Measurements from ENCODE around the gene EPHB1. TPM values are rescaled to one million over a fixed set of nuclear protein-coding genes. Genes with fewer than 3 reads are reported as not detected.

EPHB1 gene
- total and polyA plus RNA-seq, 2 experiments from 2014 or later = 0.45 to 1.7 TPM

DNA sequence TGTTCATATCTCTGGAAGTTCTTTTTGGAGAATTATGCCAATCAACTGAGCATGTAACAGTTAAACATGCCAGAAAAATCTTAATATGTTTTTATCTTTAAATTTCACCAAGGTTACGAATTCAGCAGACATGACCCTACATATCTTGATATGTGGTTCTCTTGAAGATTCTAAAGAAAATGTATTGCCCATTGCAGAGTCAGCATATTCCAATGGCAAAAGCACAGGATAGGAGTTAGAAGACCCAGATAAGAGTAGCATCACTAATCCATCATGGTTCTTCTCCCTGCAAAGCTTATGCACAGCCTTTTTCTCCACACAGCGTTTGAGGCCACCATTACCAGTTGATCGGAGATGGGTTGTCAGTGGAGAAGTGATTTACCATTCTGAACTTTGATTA lies 402.8 kb downstream of the EPHB1 start:
- Histone ChIP-seq H3K4me1 (ENCODE audit: low read depth) (no peaks in the 10 kb centered on the region), H3K36me3 (no peaks in the 10 kb centered on the region), H3K27me3 (no peaks in the 10 kb centered on the region), H3K4me3 (no peak overlapping the region), H3K9me3 (ENCODE audit: low read depth) (no peaks in the 10 kb centered on the region), H3K27ac (no peak overlapping the region)
- TF ChIP-seq, protein P1, sequence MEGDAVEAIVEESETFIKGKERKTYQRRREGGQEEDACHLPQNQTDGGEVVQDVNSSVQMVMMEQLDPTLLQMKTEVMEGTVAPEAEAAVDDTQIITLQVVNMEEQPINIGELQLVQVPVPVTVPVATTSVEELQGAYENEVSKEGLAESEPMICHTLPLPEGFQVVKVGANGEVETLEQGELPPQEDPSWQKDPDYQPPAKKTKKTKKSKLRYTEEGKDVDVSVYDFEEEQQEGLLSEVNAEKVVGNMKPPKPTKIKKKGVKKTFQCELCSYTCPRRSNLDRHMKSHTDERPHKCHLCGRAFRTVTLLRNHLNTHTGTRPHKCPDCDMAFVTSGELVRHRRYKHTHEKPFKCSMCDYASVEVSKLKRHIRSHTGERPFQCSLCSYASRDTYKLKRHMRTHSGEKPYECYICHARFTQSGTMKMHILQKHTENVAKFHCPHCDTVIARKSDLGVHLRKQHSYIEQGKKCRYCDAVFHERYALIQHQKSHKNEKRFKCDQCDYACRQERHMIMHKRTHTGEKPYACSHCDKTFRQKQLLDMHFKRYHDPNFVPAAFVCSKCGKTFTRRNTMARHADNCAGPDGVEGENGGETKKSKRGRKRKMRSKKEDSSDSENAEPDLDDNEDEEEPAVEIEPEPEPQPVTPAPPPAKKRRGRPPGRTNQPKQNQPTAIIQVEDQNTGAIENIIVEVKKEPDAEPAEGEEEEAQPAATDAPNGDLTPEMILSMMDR (IDR thresholded peaks at IDR 0.05; ENCODE audit: low read depth, low read length) = no peak
- no peak for DNase-seq (ENCODE audit: low read depth in 1 of 2, low spot score in 1 of 2)

DNA sequence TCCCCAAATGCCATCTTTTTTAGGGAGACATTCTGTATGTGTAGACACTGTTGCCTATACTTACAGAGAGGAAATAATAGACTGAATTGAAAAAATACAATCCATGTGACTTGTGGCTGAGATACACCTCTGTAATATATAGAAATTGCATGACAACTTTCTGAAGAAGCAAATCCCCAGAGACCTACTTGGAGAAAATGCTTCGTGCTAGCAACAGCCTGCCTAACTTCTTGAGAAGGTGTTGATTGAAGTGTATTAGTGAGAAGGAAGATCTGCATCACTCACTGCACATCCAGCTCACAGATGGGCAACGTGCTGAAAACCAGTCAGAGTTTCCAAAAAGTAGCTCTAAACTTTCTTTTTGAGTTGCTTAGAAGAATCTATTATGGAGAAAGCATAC lies 404.1 kb downstream of the EPHB1 start:
- no peak overlapping the region for H3K4me3 ChIP-seq
- no peaks in the 10 kb centered on the region for H3K27me3 ChIP-seq
- H3K36me3 ChIP-seq = no peaks in the 10 kb centered on the region
- no peaks in the 10 kb centered on the region for H3K9me3 ChIP-seq (ENCODE audit: low read depth)
- H3K27ac ChIP-seq = no peak overlapping the region
- DNase-seq (ENCODE audit: low read depth in 1 of 2, low spot score in 1 of 2) = no peak
- TF ChIP-seq, protein P1 (IDR thresholded peaks at IDR 0.05; ENCODE audit: low read depth, low read length) = no peak
- H3K4me1 ChIP-seq (ENCODE audit: low read depth) = no peaks in the 10 kb centered on the region

DNA sequence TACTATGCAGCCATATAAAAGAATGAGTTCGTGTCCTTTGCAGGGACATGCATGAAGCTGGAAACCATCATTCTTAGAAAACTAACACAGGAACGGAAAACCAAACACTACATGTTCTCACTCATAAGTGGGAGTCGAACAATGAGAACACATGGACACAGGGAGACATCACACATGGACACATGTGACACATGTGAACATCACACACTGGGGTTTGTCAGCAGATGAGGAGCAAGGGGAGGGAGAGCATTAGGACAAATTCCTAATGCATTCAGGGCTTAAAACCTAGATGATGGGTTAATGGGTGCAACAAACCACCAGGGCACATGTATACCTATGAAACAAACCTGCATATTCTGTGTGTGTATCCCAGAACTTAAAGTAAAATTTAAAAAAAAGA lies 408.0 kb downstream of the EPHB1 start:
- no peaks in the 10 kb centered on the region for H3K9me3 ChIP-seq (ENCODE audit: low read depth)
- H3K27ac ChIP-seq = no peak overlapping the region
- H3K4me3 ChIP-seq = no peak overlapping the region
- no peak for DNase-seq (ENCODE audit: low read depth in 1 of 2, low spot score in 1 of 2)
- H3K27me3 ChIP-seq = no peaks in the 10 kb centered on the region
- TF ChIP-seq, protein P1 (IDR thresholded peaks at IDR 0.05; ENCODE audit: low read depth, low read length) = no peak
- no peaks in the 10 kb centered on the region for H3K36me3 ChIP-seq
- H3K4me1 ChIP-seq (ENCODE audit: low read depth) = no peaks in the 10 kb centered on the region

DNA sequence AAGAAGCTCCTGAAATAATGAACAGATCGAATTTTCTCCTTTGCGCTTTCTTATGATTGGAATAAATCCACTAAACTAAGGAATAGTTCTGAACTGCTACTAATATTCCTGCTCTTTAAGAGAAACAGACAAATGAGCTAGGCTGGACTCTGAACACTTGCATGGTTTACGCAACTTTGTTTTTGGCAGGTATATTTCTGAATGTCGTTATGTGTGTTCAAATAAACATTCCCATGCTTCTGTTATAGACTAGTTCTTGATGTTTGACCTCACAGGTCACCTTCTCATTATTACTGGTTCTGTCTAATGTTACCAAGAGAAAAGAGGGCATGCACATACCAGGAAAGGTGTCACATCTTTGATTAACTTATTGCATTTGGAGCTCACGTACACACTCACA lies 418.2 kb downstream of the EPHB1 start:
- no peaks in the 10 kb centered on the region for H3K27me3 ChIP-seq
- no peaks in the 10 kb centered on the region for H3K9me3 ChIP-seq (ENCODE audit: low read depth)
- H3K4me1 ChIP-seq (ENCODE audit: low read depth) = no peaks in the 10 kb centered on the region
- no peaks in the 10 kb centered on the region for H3K36me3 ChIP-seq
- no peak overlapping the region for H3K27ac ChIP-seq
- no peak for DNase-seq (ENCODE audit: low read depth in 1 of 2, low spot score in 1 of 2)
- TF ChIP-seq, protein P1 (IDR thresholded peaks at IDR 0.05; ENCODE audit: low read depth, low read length) = no peak
- no peak overlapping the region for H3K4me3 ChIP-seq

DNA sequence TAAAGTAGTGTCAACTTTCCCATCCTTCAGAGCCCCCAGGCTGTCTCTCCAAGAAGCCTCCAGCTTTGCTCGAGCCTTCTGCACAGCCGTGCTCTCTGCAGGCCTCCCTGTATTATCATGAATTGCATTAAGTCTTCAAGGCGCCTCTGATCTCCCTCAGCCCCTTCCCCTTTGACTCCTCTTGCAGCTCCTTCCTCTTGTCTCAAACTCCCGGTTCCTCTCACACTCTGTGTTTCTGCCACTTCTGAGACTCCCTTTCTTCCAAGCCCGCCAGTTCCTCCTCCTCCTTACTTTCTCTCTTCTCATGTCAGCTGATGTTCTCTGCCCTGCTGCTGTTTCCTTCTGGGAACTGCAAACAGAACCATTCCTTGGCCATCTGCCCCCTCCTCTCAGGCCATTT lies 418.8 kb downstream of the EPHB1 start:
- Histone ChIP-seq H3K36me3 (no peaks in the 10 kb centered on the region), H3K27ac (no peak overlapping the region)
- TF ChIP-seq, protein P1 (IDR thresholded peaks at IDR 0.05; ENCODE audit: low read depth, low read length) = no peak

DNA sequence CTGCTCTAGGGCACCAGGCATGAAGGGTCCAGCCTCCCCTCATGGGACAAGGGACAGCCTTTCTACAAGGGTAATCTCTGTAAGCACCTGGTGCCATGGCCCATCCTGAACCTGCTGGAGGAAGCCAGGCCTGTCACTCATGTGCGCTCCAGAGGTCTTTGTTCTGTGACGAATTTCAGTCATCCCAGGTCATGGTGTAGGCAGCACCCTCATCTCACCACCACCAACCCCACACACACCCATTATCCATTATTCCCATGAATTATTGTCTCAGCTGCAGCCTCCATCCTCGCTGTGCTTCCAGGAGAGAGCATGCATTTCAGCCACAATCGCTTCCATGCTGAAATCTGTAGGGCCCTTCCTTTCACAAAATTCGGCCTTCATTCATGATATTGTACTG lies 419.3 kb downstream of the EPHB1 start:
- Histone ChIP-seq H3K4me3 (no peak overlapping the region), H3K9me3 (ENCODE audit: low read depth) (no peaks in the 10 kb centered on the region), H3K27me3 (no peaks in the 10 kb centered on the region), H3K27ac (no peak overlapping the region), H3K36me3 (no peaks in the 10 kb centered on the region), H3K4me1 (ENCODE audit: low read depth) (no peaks in the 10 kb centered on the region)
- TF ChIP-seq, protein P1 (IDR thresholded peaks at IDR 0.05; ENCODE audit: low read depth, low read length) = no peak
- no peak for DNase-seq (ENCODE audit: low read depth in 1 of 2, low spot score in 1 of 2)

More for the DNA sequence above, 418.8 kb downstream of the EPHB1 start:
- H3K9me3 ChIP-seq (ENCODE audit: low read depth) = no peaks in the 10 kb centered on the region
- H3K4me3 ChIP-seq = no peak overlapping the region
- H3K27me3 ChIP-seq = no peaks in the 10 kb centered on the region
- H3K4me1 ChIP-seq (ENCODE audit: low read depth) = no peaks in the 10 kb centered on the region
- DNase-seq (ENCODE audit: low read depth in 1 of 2, low spot score in 1 of 2) = no peak

Data from cardiac muscle cell (in vitro differentiated cells and primary cell).